ENCODE results near the gene LEKR1. TPM values are rescaled to one million over a fixed set of nuclear protein-coding genes. Genes with fewer than 3 reads are reported as not detected.

LEKR1 gene
- total RNA-seq, 4 donors from 2014 or later: 0.22 to 1.3 (median 0.34) TPM; not detected in 1

GRCh38 chr3:156867174-156867573 is 41.0 kb downstream of the LEKR1 start:
- TF ChIP-seq, protein P1, sequence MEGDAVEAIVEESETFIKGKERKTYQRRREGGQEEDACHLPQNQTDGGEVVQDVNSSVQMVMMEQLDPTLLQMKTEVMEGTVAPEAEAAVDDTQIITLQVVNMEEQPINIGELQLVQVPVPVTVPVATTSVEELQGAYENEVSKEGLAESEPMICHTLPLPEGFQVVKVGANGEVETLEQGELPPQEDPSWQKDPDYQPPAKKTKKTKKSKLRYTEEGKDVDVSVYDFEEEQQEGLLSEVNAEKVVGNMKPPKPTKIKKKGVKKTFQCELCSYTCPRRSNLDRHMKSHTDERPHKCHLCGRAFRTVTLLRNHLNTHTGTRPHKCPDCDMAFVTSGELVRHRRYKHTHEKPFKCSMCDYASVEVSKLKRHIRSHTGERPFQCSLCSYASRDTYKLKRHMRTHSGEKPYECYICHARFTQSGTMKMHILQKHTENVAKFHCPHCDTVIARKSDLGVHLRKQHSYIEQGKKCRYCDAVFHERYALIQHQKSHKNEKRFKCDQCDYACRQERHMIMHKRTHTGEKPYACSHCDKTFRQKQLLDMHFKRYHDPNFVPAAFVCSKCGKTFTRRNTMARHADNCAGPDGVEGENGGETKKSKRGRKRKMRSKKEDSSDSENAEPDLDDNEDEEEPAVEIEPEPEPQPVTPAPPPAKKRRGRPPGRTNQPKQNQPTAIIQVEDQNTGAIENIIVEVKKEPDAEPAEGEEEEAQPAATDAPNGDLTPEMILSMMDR (IDR thresholded peaks at IDR 0.05; ENCODE audit: low read depth): no peak

GRCh38 chr3:156867920-156868319 is 41.8 kb downstream of the LEKR1 start:
- TF ChIP-seq, protein P1 (IDR thresholded peaks at IDR 0.05; ENCODE audit: low read depth): no peak

DNA sequence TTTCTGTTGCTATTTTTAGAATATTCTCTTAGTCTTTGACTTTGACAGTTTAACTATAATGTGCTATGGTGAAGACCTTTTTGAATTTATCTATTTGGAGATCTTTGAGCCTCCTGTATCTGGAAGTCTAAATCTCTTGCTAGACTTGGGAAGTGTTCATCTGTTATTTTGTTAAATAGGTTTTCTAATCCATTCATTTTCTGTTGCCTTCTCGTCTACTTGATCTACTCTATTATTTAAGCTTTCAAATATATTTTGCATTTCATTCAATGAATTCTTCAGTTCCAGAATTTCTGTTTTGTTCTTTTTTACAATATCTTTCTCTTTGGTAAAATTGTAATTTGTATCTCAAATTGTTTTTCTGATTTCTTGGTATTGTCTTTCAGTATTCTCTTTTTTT is 47.8 kb downstream of the LEKR1 start:
- TF ChIP-seq, protein P1 (IDR thresholded peaks at IDR 0.05; ENCODE audit: low read depth): no peak

DNA sequence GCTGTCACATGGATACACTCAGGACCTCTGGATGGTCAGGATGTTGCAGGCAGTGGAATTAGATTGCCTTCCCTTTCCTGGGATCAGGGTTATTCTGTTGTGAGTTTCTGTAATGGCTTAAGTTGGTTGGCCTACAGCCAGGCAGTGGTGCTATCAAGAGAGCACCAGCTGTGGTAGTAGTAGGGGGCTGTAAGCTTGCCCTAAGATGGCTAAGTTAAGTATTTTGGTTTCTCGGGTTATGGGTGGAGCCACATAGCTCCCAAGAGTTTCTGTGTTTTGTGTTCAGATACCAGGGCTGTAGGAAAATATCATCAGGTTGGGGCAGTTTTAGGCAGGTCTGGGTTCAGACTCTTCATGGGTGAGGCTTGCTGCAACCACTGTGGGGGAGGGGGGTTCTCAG is 59.6 kb downstream of the LEKR1 start:
- TF ChIP-seq, protein P1 (IDR thresholded peaks at IDR 0.05; ENCODE audit: low read depth): no peak

- TF ChIP-seq, protein P1 (IDR thresholded peaks at IDR 0.05; ENCODE audit: low read depth): no peak
Observed at GRCh38 chr3:156888176-156888575, 62.0 kb downstream of the LEKR1 start.

DNA sequence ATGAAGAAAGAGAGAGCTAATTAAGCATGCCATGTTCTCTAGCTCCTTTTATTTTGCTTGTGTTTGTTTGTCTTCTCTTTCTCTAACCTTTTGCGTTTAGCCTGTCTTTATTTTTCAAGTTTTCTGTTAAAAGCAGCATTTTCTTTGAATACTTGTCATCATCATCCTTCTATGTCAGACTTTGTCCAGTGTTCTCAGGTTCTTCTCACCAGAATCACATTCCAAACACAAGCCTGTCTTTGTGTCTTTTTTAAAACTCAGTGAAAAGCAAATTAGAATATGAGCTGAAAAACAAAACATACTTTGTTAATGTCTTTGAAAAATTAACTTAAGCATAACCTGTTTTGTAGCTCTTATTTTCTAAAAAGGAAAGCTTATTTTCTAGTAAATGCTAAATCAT is 62.4 kb downstream of the LEKR1 start:
- TF ChIP-seq, protein P1 (IDR thresholded peaks at IDR 0.05; ENCODE audit: low read depth): no peak

DNA sequence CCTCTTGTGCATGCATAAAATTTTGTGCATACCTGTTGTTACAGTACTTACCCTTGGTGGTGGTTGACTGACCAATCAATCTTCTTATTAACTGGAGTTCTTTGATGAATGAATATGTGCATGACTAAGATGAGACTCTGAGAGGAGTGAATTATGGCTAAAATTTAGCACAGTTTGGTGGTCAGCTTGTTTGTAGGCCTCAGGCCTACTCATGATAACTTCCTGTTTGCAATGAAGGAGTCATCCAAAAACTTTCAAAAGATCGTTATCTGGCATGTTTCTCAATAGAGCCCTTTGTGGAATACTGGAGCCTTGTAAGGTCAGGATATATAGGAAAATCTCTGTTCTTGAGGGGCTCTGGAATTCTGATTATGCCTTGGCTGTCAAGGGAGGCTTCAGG is 66.5 kb downstream of the LEKR1 start:
- TF ChIP-seq, protein P1 (IDR thresholded peaks at IDR 0.05; ENCODE audit: low read depth): no peak
